GM12873 (cell line): ENCODE data around the gene SETD2.

ENCODE experiments used
- CTCF ChIP-seq: IDR thresholded peaks from 2 replicates; pipeline ENCODE4 v1.5.1; 2012; ENCODE audit warnings: low read depth, mild to moderate bottlenecking, moderate library complexity, low read length, control low read depth; ENCODE audit not compliant: insufficient read depth; ENCODE audit errors: missing control alignments

Gene SETD2

GRCh38 chr3:46971151-46971550, 192.8 kb downstream of the SETD2 start:
- TF ChIP-seq CTCF, result no peak

DNA sequence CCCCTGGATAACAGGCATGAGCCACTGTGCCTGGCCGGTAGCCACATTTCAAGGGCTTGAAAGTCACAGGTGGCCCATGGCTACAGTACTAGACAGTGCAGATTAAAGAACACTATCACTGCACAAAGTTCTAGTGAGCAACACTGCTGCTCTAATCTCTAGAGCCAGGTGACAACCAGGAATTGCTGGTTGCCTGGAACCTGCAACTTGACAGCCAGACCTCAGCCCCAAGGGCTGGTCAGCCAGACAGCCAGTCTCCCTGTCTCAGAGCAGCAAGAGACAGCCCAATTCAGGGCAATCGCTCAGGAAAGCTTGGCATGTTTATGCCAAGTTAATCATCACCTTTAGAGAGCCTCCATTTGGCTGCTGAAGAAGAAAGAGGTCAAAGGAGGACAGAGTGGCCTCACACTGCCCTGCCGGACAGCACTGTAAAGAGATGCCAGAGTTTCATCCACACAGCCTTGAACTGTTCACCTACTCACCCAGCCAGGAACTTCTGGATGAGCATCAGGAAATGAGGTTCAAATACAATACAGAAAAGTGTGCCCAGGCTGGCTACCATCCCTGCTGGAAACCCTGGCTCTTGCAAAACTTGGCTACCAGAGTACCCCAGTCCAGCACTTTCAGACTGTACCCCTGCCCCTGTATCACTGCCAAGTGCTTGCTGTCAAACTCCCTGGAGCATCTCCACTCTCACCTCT, 193.4 kb downstream of the SETD2 start:
- no peak for TF ChIP-seq CTCF

DNA sequence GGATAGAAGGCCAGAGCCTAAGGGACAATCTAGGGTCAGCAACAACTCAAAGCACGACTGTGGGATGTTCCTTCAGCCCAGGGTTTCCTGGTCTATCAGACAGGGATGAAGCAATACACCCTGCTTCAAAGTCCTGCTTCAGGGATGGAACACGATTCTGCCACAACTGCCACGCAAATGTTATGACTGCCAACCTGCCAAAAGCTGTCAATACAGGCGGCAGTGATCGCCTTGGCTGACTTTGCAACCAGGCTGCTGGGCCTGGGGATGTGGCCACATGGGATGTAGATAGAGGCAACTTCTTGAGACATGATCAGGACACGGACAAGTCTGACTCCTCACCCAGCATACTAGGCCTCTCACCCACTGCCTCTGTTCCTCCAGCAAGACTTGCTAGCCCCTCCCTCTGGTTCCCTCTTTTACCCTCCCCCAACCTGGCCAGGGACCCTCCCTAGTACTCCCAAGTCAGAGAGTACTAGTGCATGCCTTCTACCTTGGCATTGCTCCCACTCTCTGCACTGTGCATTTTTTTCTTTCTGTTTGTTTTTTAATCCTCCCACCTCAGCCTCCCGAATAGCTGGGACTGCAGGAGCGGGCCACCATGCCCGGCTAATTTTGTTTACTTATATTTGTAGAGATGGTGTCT, 195.0 kb downstream of the SETD2 start:
- no peak for TF ChIP-seq CTCF

GRCh38 chr3:46966811-46967210, 197.1 kb downstream of the SETD2 start:
- peak; percentile 15 for TF ChIP-seq CTCF
